Measurements from ENCODE around the gene NET1.

The NET1 gene

GRCh38 chr10:5443429-5443828 is 31.1 kb downstream of the NET1 start:
- DNase-seq: no peak

- no peak for DNase-seq
Measured at GRCh38 chr10:5445006-5445405, 32.6 kb downstream of the NET1 start.

DNA sequence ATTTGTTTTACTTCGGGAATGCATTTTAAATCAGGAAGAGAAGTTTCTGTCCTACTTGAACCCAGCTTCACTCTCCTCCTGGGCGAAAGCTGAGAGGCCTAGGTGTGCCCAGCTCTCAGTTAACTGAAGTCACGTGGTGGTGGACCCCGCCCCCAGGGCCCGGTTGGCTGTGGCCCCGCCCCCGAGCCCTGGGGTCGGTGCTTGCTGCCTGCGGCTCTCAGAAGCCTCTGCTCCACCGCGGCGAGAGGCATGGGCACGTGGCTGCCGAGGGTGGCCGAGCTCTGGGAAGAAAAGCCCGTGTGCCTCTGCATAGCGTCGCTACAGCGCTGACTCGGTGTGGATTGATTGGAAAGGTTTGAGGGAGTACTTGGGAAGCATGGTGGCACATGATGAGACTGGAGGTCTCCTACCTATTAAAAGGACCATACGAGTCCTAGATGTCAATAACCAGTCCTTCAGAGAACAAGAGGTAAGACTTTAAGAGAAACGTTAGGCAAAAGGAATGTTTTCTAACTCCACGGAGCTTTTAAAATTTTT is 34.1 kb downstream of the NET1 start:
- DNase-seq: peak; percentile 63

DNA sequence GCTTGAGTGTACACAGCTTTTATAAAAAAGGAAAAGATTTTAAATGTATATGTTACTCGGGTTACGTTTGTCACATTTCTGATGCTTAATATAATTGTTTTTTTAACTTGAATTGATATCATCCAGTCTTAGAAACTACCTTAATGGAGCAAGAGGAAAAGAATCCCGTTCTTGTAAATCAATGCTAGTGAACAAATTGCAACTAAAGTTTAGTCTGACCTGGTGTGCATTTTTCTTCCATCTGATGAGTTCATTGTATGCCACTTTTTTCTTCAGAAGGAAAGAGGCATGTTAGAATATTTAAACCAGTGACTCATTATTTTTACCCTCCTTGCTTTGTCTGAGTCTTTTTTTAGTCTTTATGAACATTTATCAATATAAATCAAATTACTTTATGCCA is 34.7 kb downstream of the NET1 start:
- DNase-seq: no peak

GRCh38 chr10:5447611-5448071 is 35.3 kb downstream of the NET1 start:
- no peak for DNase-seq

DNA sequence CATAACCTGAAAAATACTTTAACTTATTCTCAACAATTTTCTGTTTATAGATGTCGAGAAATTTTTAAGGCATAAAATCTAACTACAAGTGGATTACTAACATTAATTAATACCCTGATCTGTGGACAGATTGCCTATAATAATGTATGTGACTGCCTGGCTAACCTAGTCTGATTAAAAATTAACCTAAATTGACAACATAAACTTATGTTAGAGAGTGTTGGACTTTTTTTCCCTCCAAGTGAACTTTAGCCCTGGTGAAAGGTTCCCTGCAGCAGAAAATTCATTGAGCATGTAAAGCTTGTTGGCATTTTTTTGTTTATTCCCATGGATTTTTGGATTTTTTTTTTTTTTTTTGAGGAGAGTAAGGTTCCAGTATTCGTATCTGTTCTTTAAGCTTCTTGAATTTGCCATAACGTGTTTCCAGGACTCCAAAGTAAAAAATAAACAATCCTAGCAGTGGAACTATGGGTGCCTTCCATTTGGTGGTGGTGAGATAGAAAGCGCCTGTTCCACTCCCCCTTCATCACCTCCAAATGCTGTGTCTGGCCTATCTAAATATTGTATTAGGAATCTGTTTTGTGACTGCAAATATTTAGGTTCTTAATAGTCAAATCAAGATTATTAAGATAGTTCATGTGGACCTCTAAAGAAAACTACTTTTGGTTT is 36.1 kb downstream of the NET1 start:
- DNase-seq: no peak

DNA sequence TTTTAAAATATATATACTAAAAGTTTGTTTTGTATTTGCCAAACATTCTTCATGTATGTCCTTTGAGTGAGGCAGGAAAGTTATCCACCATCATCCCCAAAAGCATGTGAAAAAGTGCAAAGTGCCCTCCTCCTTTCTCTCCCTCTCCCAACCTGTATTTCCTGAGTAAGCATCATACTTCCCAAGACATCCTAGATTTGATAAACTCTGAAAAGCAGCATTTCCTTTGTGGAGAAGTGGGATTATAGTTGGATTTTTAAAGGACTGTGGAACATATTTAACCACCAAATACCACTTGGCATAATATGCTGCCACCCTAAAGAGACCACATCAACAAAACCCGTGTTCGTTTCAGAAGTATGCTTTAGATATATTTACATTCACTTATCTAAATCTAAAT is 36.9 kb downstream of the NET1 start:
- no peak for DNase-seq

DNA sequence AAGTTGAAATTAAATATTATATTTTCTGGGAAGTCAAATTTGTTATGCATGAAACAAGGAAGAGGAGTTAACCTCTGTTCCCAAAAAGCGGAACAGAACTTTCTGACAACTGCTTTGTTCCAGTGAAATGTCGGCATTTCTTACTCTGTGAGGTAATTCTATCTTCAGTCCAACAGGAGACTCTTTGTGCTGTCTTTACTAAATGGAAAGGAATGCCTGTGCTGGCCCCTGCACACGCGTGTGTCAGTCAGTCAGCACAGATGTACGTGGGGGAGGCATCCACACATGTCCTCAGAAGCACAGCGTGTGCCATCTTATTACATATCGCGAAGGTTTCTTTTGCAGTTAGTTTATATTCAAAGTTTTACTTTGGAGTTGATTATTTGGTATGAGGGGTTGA is 37.5 kb downstream of the NET1 start:
- no peak for DNase-seq

- DNase-seq: no peak
Measured at GRCh38 chr10:5450605-5451384, 38.4 kb downstream of the NET1 start.

- no peak for DNase-seq
Measured at GRCh38 chr10:5453749-5454489, 41.6 kb downstream of the NET1 start.

DNA sequence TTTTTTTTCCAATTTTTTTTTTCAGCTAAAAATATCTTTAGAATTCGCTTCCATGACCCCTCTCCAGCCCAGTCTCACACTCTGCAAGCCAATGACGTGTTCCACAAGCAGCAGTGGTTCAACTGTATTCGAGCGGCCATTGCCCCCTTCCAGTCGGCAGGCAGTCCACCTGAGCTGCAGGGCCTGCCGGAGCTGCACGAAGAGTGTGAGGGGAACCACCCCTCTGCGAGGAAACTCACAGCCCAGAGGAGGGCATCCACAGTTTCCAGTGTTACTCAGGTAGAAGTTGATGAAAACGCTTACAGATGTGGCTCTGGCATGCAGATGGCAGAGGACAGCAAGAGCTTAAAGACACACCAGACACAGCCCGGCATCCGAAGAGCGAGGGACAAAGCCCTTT is 44.2 kb downstream of the NET1 start:
- no peak for DNase-seq

DNA sequence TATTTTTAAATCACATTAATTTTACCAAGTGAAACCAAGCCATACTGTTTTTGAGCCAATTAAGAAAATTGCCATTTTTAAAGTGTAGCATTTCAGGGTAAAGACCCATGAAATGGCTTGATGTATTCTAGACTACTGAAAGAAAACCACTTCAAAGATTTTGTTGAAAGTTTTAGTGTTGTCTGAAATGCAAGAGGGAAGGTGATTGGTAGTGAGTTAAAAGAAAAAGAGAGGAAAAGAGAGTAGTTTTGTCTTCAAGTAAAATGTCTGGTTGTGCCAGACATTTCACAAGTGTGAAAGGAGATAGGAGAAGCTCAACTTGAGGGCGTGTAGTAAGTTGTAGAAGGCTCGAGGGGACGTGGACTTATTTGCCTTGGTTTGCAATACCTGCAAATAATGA is 45.4 kb downstream of the NET1 start:
- DNase-seq: no peak

GRCh38 chr10:5458425-5458824 is 46.1 kb downstream of the NET1 start:
- no peak for DNase-seq

DNA sequence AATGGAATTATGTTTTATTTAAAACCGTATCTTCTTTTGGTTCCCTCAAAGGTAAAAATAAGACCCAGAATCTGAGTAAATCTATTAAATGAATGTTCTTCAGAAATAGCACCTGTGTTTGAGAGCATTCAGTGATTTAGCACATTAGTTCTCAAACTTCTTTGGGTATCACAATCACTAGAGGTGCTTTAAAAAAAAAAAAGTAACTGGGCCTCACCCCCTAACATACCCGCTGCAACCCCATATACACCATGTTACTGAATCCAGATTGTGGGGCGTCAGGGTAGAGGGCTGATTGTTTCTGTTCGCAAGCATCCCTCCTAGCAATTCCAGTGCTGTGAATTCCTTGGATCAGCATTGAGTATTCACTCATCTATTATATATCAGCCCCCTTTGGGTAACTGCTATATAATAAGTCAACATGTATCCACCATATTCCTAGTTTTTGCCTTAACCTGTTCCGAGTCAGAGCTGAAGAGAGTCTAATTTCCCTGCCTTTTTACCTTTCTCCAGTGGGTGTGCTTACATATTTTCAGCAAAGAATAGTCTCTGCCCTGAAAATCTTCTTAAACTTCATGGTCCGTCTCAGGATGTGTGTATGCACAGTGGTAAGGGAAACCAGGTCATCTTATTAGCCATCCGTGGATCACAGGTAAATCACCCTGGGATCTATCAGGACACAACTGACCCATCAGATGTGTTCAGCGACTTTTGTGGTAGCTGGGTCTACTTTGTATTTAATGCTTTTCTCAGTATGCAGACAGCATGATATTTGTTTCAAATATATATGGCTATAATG is 46.8 kb downstream of the NET1 start:
- no peak for DNase-seq

GRCh38 chr10:5460468-5461202 is 48.3 kb downstream of the NET1 start:
- DNase-seq: peak; percentile 25

GRCh38 chr10:5461203-5461588 is 48.8 kb downstream of the NET1 start:
- no peak for DNase-seq

DNA sequence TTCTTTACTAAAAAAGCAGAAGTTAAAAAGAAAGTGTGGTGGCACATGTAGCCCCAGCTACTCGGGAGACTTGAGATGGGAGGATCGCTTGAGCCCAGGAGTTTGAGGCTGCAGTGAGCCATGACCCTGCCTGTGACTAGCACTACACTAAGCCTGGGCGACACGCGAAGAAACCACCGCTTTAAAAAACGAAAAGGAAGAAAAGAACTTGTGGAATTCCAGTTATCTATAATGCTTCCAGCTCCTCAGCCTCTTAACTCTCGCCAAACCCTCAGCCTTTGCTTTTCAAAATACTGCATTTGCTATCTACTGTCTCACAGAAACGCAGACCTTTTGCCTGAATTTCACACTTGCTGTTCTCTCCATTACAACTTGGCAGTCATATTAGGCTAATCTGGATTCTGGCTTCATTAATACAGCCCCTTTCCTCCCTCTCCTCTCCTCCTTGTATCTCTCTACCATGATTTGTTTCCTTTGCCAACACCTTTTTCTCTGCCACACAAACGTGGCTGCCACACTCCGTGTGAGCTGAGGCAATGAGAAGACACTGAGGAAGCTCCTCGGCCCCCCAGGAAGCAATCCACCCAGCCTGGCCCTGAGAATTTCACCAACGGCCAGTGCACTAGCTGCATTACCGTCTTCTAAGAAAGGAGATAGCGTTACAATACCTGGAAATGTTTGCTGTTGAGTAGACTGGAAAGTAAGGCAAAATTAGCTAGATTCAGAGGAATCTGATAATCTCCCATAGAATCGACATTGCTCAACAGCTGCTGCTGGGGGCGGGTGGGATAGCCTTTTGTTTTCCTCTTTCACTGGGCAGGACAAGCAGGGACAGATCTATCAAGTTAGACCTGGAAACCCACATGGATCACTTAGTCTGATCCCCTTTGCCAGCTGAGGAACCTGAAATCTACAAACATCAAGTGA is 49.8 kb downstream of the NET1 start:
- DNase-seq: no peak

- no peak for DNase-seq
Measured at GRCh38 chr10:5462841-5463293, 50.5 kb downstream of the NET1 start.

- DNase-seq: no peak
Measured at GRCh38 chr10:5464546-5464945, 52.2 kb downstream of the NET1 start.

DNA sequence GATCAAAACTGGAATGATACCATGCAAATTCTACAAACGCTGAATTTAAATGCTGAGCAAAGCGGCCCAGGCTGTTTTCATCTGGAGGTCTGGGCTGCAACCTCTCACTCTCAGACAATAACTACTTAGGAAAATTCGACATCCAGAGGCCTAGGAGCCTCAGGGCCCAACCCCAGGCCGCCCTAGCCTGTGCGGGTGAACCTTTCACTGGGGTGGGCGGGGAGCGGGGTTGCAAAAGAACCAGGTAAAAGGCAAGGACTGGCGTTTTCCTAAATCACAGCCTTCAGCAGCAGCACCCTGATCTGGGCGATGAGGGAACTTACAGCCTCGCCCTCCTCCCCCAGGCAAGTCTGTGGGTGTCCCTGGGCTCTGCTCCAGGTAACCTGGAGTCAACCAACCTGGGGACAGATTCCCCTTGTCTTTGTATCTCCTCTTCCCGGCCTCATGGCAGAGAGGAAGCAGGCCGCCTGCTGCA is 53.7 kb downstream of the NET1 start:
- DNase-seq: no peak
